Ureter (tissue), 1 donor: ENCODE data around the gene ADM2. TPM values are rescaled to one million over a fixed set of nuclear protein-coding genes. Genes with fewer than 3 reads are reported as not detected.
A peak's percentile ranks its signal among the peaks of the same experiment; 100 is the strongest.

ENCODE experiments used
- DNase-seq: peaks from one replicate; pipeline ENCODE4 v3.0.0-alpha.2; 2020; ENCODE audit warnings: low spot score
- total RNA-seq: library from RNA; stranded (reverse); gene quantifications from one replicate; pipeline ENCODE4 v1.2.4, GENCODE V29; 2023
- donor health status: DM: yes; HTN: yes; CAD: no.

ADM2 gene
- total RNA-seq, 1 donor from 2014 or later = 4.6 TPM

DNA sequence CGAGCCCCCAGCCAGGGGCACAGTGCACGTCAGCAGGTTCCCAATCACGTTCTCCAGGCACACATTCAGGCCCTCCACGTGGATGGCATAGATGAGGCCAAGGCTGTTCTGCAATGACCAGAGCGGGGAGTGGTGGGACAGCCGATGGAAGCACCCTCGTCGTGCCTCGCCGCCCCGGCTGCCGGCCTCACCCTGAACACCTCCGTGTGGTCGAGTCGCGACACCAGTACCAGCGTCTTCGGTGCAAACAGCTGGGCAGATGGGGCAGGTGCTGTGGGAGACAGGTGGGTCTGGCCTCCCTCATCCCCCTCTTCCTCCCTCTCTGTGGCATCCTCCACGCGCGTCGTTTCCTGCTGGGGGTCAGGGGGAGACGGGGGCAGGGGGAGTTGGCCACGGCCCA, 14.0 kb upstream of the ADM2 start:
- DNase-seq = no peak

- no peak for DNase-seq
These were observed 13.4 kb upstream of the ADM2 start for GRCh38 chr22:50467773-50468440.

DNA sequence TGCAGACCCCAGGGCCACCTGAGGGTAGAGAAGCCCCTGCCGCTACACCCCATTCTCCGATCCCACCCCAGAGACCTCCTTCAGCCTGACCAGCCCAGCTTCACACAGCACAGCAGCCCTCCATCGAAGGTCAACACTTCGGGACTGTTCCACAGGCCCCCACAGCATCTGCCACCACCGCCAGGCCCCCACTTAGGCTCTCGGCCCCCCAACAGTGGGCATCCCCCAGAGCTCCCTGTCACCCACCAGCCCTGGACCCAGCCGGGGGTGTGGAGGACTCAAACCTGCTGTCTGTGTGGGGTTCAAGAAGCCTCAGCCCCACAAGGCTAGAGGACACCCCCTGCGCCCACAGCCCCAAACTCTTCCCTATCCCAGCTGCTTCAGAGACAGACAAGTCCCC, 12.7 kb upstream of the ADM2 start:
- no peak for DNase-seq

GRCh38 chr22:50469377-50470305, 11.7 kb upstream of the ADM2 start:
- DNase-seq = peak; percentile 88

DNA sequence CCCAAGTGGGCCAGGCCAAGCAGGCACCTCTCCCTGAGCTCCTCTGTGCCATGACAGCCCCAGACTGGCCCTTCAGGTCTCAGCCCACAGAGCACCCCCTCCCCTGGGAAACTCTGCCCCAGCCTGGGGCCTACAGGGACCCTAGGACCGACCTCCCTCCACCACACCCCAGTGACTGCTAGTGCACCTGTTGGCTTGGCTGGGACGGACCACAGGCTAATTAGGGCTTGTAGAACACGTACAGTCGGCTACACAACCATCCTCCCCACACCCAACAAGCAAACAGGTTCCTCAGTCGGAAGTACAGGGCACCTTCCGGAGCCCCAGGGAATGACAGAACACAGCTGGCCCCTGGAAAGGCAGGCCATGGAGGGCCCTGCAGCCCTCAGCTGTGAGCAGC, 10.9 kb upstream of the ADM2 start:
- DNase-seq = no peak

DNA sequence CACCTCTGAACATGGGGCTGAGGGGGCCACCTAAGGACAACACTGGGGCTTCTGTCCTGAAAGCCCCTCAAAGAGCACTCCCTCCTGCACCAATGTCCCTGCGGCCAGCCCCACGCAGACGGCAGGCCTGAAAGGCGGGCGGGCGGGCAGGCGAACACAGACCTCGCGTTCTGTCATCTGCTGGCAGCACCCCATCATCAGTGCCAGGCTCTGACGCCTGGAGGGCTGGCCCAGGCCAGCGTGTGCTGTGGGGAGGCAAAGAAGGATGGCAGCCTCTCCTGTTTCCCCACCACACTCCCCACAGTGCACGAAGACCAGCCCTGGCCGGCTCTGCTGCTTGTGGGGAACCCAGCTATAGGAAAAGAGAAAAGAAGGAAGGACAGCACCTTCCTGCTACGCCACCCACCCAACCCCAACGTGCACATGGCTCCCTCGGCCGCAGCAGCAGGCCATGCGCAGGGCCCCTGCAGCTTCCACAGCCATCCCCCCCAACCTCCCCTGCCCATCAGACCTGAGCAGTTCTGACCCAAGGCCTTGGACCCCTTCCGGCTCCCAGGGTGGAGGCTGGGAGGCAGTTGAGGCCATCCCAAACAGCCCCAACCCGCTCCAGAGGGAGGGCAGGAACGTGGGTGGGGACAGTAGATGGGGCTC, 10.0 kb upstream of the ADM2 start:
- DNase-seq = no peak

GRCh38 chr22:50471962-50472361, 9.4 kb upstream of the ADM2 start:
- no peak for DNase-seq

DNA sequence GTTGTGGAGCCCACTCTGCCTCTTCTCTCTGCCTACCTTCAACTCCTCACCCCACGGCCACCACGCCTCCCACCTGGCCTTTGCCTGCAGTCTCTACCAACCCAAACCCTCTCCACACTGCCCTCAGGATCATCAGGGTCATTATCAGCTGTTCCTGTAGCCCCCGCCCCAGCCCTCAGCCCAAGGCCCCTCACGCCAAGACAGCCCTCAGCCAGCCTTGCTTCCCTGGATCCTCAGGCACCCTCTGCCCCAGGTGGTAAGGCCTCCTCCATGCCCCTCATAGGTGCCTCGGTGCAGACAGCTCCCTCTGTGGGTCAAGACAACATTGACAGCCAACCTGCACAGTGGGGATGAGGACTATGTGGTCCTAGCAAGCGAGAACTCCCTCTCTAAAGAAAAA, 8.3 kb upstream of the ADM2 start:
- no peak for DNase-seq

DNA sequence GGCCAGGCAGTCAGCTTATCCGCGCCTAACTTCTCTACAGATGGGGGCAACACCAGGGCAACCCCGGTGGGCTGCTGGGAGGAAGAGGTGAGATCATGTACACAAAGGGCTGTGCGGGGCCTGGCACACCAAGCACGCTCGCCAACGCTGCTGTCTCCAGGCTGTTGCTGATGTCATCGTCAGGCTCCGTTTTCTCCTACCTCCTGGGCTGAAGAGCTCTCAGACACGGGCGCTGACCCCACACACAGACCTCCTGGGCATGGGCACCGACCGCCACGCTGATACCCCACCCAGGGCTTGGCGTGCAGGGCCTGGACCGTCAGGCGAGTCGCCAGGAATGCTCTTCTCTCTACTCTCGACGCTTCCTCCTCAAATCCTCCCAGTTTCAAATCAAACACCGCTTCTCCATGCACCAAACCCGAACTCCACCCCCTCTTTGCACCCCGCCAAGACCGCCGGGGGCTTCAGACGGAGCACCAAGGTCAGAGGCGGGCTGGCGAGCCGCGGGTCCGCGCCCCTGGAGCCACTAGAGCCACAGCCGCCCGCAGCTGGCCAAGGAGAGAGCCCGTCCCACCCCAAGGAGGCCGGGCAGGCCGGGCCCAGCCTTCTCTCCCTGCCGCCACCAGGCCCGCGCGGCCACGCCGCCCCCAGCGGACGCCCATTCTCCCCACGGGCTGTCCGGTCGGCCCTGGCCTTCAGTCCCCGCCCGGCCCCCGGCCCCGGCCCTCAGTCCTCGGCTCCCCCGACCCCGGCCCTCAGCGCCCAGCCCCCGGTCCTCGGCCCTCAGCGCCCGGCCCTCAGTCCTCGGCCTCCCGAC, 7.3 kb upstream of the ADM2 start:
- DNase-seq = no peak

GRCh38 chr22:50474710-50475651, 6.4 kb upstream of the ADM2 start, which contains the start of gene SBF1:
TSS of gene SBF1 (minus strand) at chr22:50475035. CDS start at chr22:50474840, 195 bp downstream.
- DNase-seq = peak; percentile 90

DNA sequence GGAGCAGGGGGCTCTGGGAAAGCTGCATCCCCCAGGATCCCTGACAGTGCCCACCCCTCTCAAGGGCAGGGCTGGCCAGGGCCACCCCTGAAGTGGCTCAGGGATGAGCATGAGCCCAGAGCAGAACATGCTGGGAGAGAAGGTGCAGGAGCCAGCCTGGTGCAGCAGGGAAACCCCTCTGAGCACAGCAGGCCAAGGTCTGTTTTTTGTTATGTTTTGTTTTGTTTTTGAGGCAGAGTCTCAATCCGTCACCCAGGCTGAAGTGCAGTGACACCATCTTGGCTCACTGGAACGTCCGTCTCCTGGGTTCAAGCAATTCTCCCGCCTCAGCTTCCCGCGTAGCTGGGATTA, 5.7 kb upstream of the ADM2 start:
- DNase-seq = no peak

DNA sequence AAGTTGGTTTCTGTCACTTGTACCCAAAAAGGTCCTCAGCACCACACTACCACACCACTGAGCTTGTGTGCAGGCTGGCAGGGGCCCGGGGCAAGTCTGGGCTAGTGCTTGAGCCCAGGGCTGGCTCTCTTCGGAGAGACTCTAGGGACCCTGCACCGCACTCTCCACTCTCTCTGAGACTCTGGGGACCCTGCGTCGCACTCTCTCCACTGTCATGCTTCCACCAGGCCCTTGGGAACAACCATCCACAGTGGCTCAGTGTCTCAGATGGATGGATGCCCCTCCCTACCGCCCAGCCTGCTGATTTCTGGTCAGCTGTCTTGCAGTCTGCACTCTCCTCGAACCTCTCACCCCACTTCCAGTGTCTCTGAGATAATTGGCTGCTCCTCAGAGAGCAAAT, 4.5 kb upstream of the ADM2 start:
- DNase-seq = no peak

DNA sequence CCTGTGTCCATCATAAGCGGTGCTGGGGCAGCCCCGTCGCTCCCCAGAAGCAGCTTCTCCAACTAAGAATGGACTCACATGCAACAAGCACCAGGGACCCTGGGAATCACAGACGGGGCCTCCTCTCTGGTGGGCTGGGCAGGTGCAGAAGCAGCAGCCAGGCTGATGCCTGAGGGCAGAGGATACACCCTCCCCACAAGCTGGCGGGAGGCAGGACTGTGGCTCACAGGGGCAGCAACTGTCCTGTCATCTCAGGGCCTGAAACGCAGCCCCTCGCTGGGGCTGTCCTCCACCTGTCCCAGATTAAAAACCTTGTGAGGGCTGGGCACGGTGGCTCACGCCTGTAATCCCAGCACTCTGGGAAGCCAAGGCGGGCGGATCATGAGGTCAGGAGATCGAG, 3.4 kb upstream of the ADM2 start:
- no peak for DNase-seq

- DNase-seq = no peak
These were observed 1.6 kb upstream of the ADM2 start for GRCh38 chr22:50479721-50480120.

DNA sequence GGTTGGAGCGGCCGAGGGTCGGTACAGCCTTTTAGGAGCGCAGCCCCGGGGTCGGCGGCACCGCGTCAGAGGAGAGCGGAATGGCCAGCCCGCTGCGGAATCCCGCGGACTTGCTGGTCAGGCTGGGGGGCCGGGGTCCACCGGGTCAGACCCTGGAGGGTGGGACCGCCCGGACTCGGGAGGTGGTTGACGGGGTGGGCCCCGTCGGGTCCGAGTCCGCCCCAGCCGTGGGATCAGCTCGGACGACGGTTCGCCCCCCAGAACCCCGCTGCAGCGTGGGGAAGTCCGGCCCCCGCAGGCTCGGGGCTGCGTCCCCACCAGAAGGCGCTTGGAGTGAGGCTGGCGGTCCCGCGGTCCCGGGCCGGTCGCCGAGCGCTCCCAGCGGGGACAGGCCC, 301 bp upstream of the ADM2 start:
- no peak for DNase-seq

DNA sequence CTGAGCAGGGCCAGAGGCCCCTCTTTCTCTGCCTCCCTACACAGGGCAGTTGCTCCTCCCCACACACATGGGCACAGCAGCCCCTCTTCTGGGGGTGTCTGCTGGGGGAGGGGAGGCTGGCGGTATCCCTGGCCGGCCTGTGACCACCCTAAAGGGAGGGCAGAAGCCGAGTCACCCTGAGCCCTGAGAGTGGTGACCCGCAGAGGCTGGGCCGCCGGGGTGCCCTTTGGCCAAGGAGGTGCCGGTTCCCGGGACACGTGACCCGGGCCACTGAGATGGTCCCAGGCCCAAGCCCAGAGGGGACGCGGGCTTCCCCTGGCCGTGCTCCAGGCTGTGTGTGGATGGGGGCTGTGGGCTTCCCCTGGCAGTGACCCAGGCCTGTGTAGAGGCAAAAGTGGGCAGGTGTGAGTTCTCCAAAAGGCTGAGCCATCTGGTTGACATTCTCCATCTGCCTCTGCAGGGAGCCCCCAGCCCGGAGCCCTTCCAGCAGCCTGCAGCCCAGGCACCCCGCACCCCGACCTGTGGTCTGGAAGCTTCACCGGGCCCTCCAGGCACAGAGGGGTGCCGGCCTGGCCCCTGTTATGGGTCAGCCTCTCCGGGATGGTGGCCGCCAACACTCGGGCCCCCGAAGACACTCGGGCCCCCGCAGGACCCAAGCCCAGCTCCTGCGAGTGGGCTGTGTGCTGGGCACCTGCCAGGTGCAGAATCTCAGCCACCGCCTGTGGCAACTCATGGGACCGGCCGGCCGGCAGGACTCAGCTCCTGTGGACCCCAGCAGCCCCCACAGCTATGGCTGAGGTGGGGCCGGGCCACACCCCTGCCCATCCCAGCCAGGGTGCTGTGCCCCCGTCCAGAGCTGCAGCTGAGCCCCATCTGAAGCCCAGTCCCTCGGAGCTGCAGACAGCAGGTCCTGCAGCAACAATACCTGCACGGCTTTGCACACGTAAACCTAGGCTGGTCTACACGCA, 1.0 kb downstream of the ADM2 start:
- DNase-seq = no peak

DNA sequence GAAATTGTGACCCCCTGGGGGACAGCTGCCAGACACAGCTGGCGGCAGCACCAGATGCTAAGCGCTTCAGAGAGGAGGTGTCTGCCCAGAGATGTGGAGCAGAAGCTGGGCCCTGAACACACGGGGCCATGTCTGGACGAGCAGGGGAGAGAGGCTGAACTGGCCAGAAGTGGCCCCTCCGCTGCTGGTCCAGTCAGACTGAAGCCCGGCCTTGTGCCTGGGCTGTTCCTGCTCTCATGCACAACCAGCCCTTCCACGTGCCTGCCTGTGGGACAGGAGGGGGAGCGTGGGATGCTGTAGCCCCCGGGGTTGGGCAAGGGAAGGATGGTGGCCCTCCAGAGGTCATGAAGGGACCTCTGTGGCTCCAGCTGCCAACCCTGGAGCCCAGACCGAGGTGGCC, 1.8 kb downstream of the ADM2 start:
- no peak for DNase-seq

DNA sequence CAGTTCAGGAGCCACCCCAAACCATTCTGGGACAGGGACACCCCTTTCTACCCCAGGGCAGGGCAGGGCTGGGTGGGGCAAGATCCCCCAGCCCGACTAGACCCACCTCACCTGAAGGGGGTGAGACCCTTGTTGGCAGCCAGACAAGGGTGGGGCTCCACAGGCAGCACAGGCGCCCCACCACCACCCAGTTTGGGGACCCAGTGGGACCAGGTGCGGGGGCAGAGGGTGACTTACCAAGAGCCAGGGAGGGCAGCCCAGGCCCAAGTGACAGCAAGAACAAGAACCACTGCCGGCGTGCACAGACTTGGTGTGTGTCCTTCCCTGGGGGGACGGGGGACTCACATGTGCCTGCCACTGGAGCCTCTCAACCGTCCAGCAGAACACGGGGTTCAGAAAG, 2.2 kb downstream of the ADM2 start:
- no peak for DNase-seq
